Thyroid gland (tissue), 4 donors: Measurements from ENCODE around the gene NF1. TPM values are rescaled to one million over a fixed set of nuclear protein-coding genes. Genes with fewer than 3 reads are reported as not detected.
A peak's percentile ranks its signal among the peaks of the same experiment; 100 is the strongest.

Source experiments
- DNase-seq, 2 donors: peaks; one replicate each; pipeline ENCODE4 v3.0.0-alpha.2; 2019
- H3K27ac ChIP-seq, 3 donors: fragments of 200-600 bp; sonication (generic); 1 replicate in 2 of 3; 2 replicates in 1 of 3; pipeline ENCODE4 v1.5.1; 2016 to 2019; ENCODE audit warnings: mild to moderate bottlenecking in 1 of 3, moderate library complexity in 1 of 3
- H3K27me3 ChIP-seq: fragments of 200-600 bp; sonication (generic); one replicate; pipeline ENCODE4 v1.5.1; 2019
- H3K36me3 ChIP-seq, 2 donors: fragments of 200-600 bp; sonication (generic); one replicate each; pipeline ENCODE4 v1.5.1; 2016 to 2019
- H3K4me1 ChIP-seq, 2 donors: fragments of 200-600 bp; sonication (generic); one replicate each; pipeline ENCODE4 v1.5.1; 2017 to 2019
- H3K4me3 ChIP-seq, 3 donors: fragments of 200-600 bp; sonication (generic); replicated peaks in 1 of 3; 1 replicate in 2 of 3; 2 replicates in 1 of 3; pipeline ENCODE4 v1.5.1; 2016; ENCODE audit warnings: mild to moderate bottlenecking in 1 of 3
- H3K9me3 ChIP-seq: fragments of 200-600 bp; sonication (generic); one replicate; pipeline ENCODE4 v1.5.1; 2017
- CTCF ChIP-seq, 6 experiments: fragments of 200-600 bp in 3 of 6; fragments of 450-650 bp in 3 of 6; sonication (generic) in 3 of 6; IDR thresholded peaks; one replicate each; pipeline ENCODE4 v1.5.1; 2016 to 2019; ENCODE audit warnings: antibody characterized with exemption in 6 of 6, mild to moderate bottlenecking in 2 of 6, inconsistent platforms in 1 of 6, moderate library complexity in 1 of 6
- POLR2A ChIP-seq, 2 donors: fragments of 450-650 bp; IDR thresholded peaks; one replicate each; pipeline ENCODE4 v1.6.1; 2017; ENCODE audit warnings: antibody characterized with exemption in 2 of 2, mild to moderate bottlenecking in 2 of 2, moderate library complexity in 1 of 2
- WGBS, 2 donors: methylation state at CpG; one replicate each; pipeline ENCODE4 v1.1.5; 2017; 5-methylcytosine and 5-hydroxymethylcytosine counted together
- intact Hi-C: fragments of 100-400 bp; cut with DNase I; formaldehyde crosslinking; loops from one replicate; pipeline ENCODE4 v1.15.1; 2023
- microRNA-seq: library from miRNA; unstranded; fragments of <30 nt; microRNA quantifications from one replicate; pipeline ENCODE4, GENCODE V29; 2016
- small RNA-seq: library from RNA; depleted of rRNA; stranded (forward); fragments of <200 nt; gene quantifications from one replicate; pipeline ENCODE3, GENCODE V24; 2016
- total RNA-seq, 4 donors: library from RNA; depleted of rRNA; stranded (reverse); fragments of >200 nt; gene quantifications; one replicate each; pipeline ENCODE4 v1.2.3, GENCODE V29; 2016

NF1 gene
- total RNA-seq, 4 donors from 2014 or later: 102 to 208 (median 129) TPM

GRCh38 chr17:31422443-31422842, 327.7 kb downstream of the NF1 start:
- no peak for DNase-seq
- no peak overlapping the region for H3K4me3 ChIP-seq
- no peaks in the 10 kb centered on the region for H3K27me3 ChIP-seq
- H3K4me1 ChIP-seq: peaks cover 13 to 21% of the 10 kb centered on the region in 2 donors
- no peak overlapping the region for H3K27ac ChIP-seq
- H3K9me3 ChIP-seq: no peaks in the 10 kb centered on the region
- H3K36me3 ChIP-seq: no peaks in the 10 kb centered on the region
- no peak for TF ChIP-seq POLR2A (IDR thresholded peaks at IDR 0.05)
- 89 to 90% methylated on average over 3 of the region's 3 CpGs for WGBS, 2 donors
- intact Hi-C loops: no loop called here

GRCh38 chr17:31424944-31425281, 330.1 kb downstream of the NF1 start:
- peaks cover 13 to 22% of the 10 kb centered on the region in 2 donors for H3K4me1 ChIP-seq
- DNase-seq: no peak
- no peaks in the 10 kb centered on the region for H3K36me3 ChIP-seq
- WGBS, 2 donors: 76 to 80% methylated on average over 5 of the region's 5 CpGs
- H3K27me3 ChIP-seq: no peaks in the 10 kb centered on the region
- no peaks in the 10 kb centered on the region for H3K9me3 ChIP-seq
- no peak overlapping the region for H3K4me3 ChIP-seq
- TF ChIP-seq CTCF (IDR thresholded peaks at IDR 0.05) (no peak), POLR2A (IDR thresholded peaks at IDR 0.05) (no peak)
- intact Hi-C loops: no loop called here
- peak overlapping the region in 2 of 3 donors; percentile 65 to 72 for H3K27ac ChIP-seq

GRCh38 chr17:31425282-31426040, 330.7 kb downstream of the NF1 start:
- DNase-seq: peak; percentile 58 to 75
- H3K4me1 ChIP-seq: peaks cover 13 to 22% of the 10 kb centered on the region in 2 donors

More at GRCh38 chr17:31425282-31426040, 330.7 kb downstream of the NF1 start:
- intact Hi-C loops: no loop called here
- no peak for TF ChIP-seq CTCF (IDR thresholded peaks at IDR 0.05)
- no peak for TF ChIP-seq POLR2A (IDR thresholded peaks at IDR 0.05)
- 45 to 53% methylated on average over 11 to 16 of the region's 17 CpGs for WGBS, 2 donors
- Histone ChIP-seq H3K4me3 (no peak overlapping the region), H3K9me3 (no peaks in the 10 kb centered on the region), H3K27me3 (no peaks in the 10 kb centered on the region), H3K27ac (peak overlapping the region; percentile 55 to 72 (median 65)), H3K36me3 (no peaks in the 10 kb centered on the region)

Small RNA genes lying within 50 kb of the gene (microRNA-seq; reads per million reads assigned to microRNA genes)
- gene MIR4733: not detected

Small RNA genes lying within 50 kb of the gene (small RNA-seq; reads per million reads assigned to genes)
- gene MIR4733: not detected

Other genes with a start within 250 kb of the NF1 start
- gene TEFM, start 188.7 kb upstream of the NF1 start, total RNA-seq: 10 to 100 TPM in 3 of 4 donors, 1 to 10 TPM in 1; 7.0 to 16.8 (median 13.5) TPM
- 10 to 100 TPM in 3 of 4 donors, 1 to 10 TPM in 1; 6.3 to 14.9 (median 12.9) TPM for gene ADAP2, start 173.0 kb upstream of the NF1 start, total RNA-seq
- gene RNF135, start 123.9 kb upstream of the NF1 start, total RNA-seq: 10 to 100 TPM; 24.8 to 37.2 (median 31.7) TPM
- 1 to 10 TPM in 1 of 4 donors, under 1 TPM in 1, not detected in 2; 0.45 to 2.1 TPM for gene OMG, start 202.3 kb downstream of the NF1 start, total RNA-seq
- 10 to 100 TPM in 1 of 4 donors, 1 to 10 TPM in 3; 3.0 to 11.8 (median 4.8) TPM for gene EVI2B, start 219.1 kb downstream of the NF1 start, total RNA-seq
- gene EVI2A, start 226.6 kb downstream of the NF1 start, total RNA-seq: 10 to 100 TPM in 1 of 4 donors, 1 to 10 TPM in 2, under 1 TPM in 1; 0.71 to 16.1 (median 2.1) TPM